GM12878 (cell line): ENCODE measurements around the gene ZNF692. TPM values are rescaled to one million over a fixed set of nuclear protein-coding genes. Genes with fewer than 3 reads are reported as not detected.

Experiments used
- FOS ChIP-seq: IDR thresholded peaks from 3 replicates; pipeline ENCODE4 v1.6.1; 2011; ENCODE audit warnings: borderline replicate concordance; ENCODE audit not compliant: insufficient read length; ENCODE audit errors: extremely low read depth
- HDGF ChIP-seq: fragments of 450-650 bp; IDR thresholded peaks from 2 replicates; pipeline ENCODE4 v1.6.1; 2016; ENCODE audit warnings: antibody characterized with exemption
- KDM1A ChIP-seq: fragments of 200-600 bp; sonication (generic); IDR thresholded peaks from 2 replicates; pipeline ENCODE4 v1.6.1; 2016; ENCODE audit warnings: borderline replicate concordance
- MTA2 ChIP-seq: fragments of 450-650 bp; IDR thresholded peaks from 2 replicates; pipeline ENCODE4 v1.6.1; 2016; ENCODE audit warnings: low read depth, mild to moderate bottlenecking, moderate library complexity
- MYB ChIP-seq: fragments of 150-350 bp; IDR thresholded peaks from 2 replicates; pipeline ENCODE4 v1.6.1; 2014; ENCODE audit warnings: mild to moderate bottlenecking, low read depth, low read length, borderline replicate concordance
- NFXL1 ChIP-seq: fragments of 450-650 bp; IDR thresholded peaks from 2 replicates; pipeline ENCODE4 v1.6.1; 2017; ENCODE audit warnings: antibody characterized with exemption, mild to moderate bottlenecking, borderline replicate concordance
- NR2C1 ChIP-seq: fragments of 450-650 bp; IDR thresholded peaks from 2 replicates; pipeline ENCODE4 v1.6.1; 2017; ENCODE audit warnings: antibody characterized with exemption, mild to moderate bottlenecking, moderate library complexity
- NR2C2 ChIP-seq: IDR thresholded peaks from 2 replicates; pipeline ENCODE4 v1.6.1; 2011; ENCODE audit warnings: borderline replicate concordance, low read depth; ENCODE audit not compliant: control insufficient read depth, insufficient read length
- PAX5 ChIP-seq: IDR thresholded peaks from 2 replicates; pipeline ENCODE4 v1.6.1; 2011; ENCODE audit warnings: low read depth, low read length, borderline replicate concordance
- POLR2AphosphoS5 ChIP-seq: IDR thresholded peaks from 2 replicates; pipeline ENCODE4 v1.6.1; 2011; ENCODE audit warnings: mild to moderate bottlenecking, low read length, inconsistent platforms
- RAD21 ChIP-seq: IDR thresholded peaks from 2 replicates; pipeline ENCODE4 v1.6.1; 2011; ENCODE audit warnings: mild to moderate bottlenecking, low read depth, low read length, moderate library complexity; ENCODE audit not compliant: insufficient read depth
- RELA ChIP-seq: fragments of 450-650 bp; IDR thresholded peaks from 2 replicates; pipeline ENCODE4 v1.8.0; 2014; ENCODE audit warnings: borderline replicate concordance; ENCODE audit not compliant: partially characterized antibody
- RUNX3 ChIP-seq: IDR thresholded peaks from 2 replicates; pipeline ENCODE4 v1.6.1; 2012; ENCODE audit warnings: low read length, inconsistent platforms
- SMAD5 ChIP-seq: IDR thresholded peaks from 2 replicates; pipeline ENCODE4 v1.6.1; 2016; ENCODE audit warnings: antibody characterized with exemption, low read depth
- TARDBP ChIP-seq: IDR thresholded peaks from 2 replicates; pipeline ENCODE4 v1.6.1; 2016; ENCODE audit warnings: borderline replicate concordance
- ZNF24 ChIP-seq: fragments of 450-650 bp; IDR thresholded peaks from 2 replicates; pipeline ENCODE4 v1.6.1; 2017; ENCODE audit warnings: antibody characterized with exemption, mild to moderate bottlenecking
- polyA plus RNA-seq, 11 experiments: library from polyadenylated mRNA; depleted of rRNA in 4 of 11; unstranded in 6 of 11; stranded (reverse) in 5 of 11; fragments of >200 nt; fragmentation: Nextera tagmentation in 4 of 11; fragmentation: Illumina TruSeq in 1 of 11; extraction: Ambion mirVana in 4 of 11; extraction: Trizol in 1 of 11; gene quantifications; 1 replicate in 1 of 11; 2 replicates in 10 of 11; pipeline versions ENCODE4 v1.2.1 to v1.2.3, GENCODE V29; 2011 to 2016; ENCODE audit warnings: inconsistent platforms in 2 of 11, missing spikeins in 2 of 11, low read depth in 1 of 11
- total RNA-seq, 4 experiments: library from RNA; depleted of rRNA in 3 of 4; stranded (reverse); fragments of >200 nt in 3 of 4; fragmentation: Illumina TruSeq in 1 of 4; extraction: Trizol in 1 of 4; gene quantifications; 2 replicates each; pipeline versions ENCODE4 v1.2.1 to v1.2.3, GENCODE V29; 2013 to 2021
- TF ChIP-seq, protein P1 (sequence below): fragments of 450-650 bp; IDR thresholded peaks from 2 replicates; pipeline ENCODE4 v1.6.1; 2017; ENCODE audit warnings: mild to moderate bottlenecking, low read depth, inconsistent platforms; ENCODE audit not compliant: poor library complexity, severe bottlenecking
- TF ChIP-seq, protein P2 (sequence below): fragments of 450-650 bp; IDR thresholded peaks from 2 replicates; pipeline ENCODE4 v1.6.1; 2016; ENCODE audit warnings: mild to moderate bottlenecking
- TF ChIP-seq, protein P3 (sequence below): fragments of 450-650 bp; formaldehyde crosslinking; IDR thresholded peaks from 2 replicates; pipeline ENCODE4 v1.4.0; 2020; ENCODE audit warnings: mild to moderate bottlenecking, moderate library complexity
- TF ChIP-seq, protein P4 (sequence below): fragments of 450-650 bp; IDR thresholded peaks from 2 replicates; pipeline ENCODE4 v1.6.1; 2018; ENCODE audit warnings: borderline replicate concordance, mild to moderate bottlenecking; ENCODE audit not compliant: partially characterized antibody

ZNF692 gene
- total and polyA plus RNA-seq, 10 of the 15 experiments (the other 5 are each of a cell fraction or from before 2014, with no cell fraction given) = 5.3 to 76.6 (median 36.9) TPM

DNA sequence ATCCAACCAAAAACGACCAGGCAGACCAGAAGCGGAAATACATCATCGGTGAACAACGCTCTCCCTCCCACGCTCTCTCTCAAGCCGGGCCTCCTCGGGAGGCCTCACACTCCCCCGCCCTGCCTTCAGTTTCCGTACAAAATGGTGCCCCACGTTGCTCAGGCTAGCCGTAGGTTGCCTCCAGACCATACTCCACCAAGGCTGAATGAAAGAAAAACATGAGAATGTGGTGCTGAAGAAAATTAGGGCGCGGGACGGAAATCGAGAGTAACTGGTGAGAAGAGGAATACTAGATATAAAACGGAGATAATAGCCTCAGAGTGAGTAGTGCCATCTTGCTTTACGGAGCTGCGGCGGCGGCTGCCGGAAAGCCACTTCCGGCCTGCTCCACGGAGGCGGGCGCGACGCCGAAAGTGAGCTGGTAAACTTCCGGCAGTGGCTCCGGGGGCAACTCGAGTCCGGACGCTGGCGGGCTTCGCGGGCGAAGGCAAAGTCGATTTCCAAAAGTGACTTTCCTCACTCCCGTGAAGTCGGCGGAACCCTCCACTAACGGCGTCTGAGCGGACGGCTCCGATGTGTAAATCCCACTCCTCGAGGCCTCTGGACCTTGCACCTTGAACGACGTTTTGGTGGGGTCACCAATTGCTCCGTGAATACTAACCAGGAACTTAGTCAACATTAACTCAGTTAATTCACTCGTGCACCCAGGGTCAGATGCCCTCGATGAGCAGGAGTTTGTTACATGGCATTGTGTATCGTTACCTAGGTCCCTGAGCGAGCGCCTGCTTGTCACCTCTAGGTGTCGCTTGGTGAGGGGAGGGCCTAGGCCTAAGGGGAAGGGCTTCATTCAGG is 32.8 kb downstream of the ZNF692 start, which contains the start of gene SH3BP5L (continued):
- TF ChIP-seq HDGF (no peak), PAX5 (no peak), NR2C1 (peak; percentile 92), POLR2AphosphoS5 (peak; percentile 65), TARDBP (no peak), KDM1A (no peak), NR2C2 (no peak), SMAD5 (peak; percentile 44; the same call in 1 of the 2 replicates), RUNX3 (peak; percentile 77), ZNF24 (peak; percentile 46; the same call in 1 of the 2 replicates), MYB (peak; percentile 5; the same call in 1 of the 2 replicates), RELA (peak; percentile 21), FOS (no peak), RAD21 (peak; percentile 51; the same call in 1 of the 2 replicates), MTA2 (peak; percentile 28; the same call in 1 of the 2 replicates), NFXL1 (no peak)
- TF ChIP-seq, protein P1, sequence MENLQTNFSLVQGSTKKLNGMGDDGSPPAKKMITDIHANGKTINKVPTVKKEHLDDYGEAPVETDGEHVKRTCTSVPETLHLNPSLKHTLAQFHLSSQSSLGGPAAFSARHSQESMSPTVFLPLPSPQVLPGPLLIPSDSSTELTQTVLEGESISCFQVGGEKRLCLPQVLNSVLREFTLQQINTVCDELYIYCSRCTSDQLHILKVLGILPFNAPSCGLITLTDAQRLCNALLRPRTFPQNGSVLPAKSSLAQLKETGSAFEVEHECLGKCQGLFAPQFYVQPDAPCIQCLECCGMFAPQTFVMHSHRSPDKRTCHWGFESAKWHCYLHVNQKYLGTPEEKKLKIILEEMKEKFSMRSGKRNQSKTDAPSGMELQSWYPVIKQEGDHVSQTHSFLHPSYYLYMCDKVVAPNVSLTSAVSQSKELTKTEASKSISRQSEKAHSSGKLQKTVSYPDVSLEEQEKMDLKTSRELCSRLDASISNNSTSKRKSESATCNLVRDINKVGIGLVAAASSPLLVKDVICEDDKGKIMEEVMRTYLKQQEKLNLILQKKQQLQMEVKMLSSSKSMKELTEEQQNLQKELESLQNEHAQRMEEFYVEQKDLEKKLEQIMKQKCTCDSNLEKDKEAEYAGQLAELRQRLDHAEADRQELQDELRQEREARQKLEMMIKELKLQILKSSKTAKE = peak; percentile 23
- TF ChIP-seq, protein P2, sequence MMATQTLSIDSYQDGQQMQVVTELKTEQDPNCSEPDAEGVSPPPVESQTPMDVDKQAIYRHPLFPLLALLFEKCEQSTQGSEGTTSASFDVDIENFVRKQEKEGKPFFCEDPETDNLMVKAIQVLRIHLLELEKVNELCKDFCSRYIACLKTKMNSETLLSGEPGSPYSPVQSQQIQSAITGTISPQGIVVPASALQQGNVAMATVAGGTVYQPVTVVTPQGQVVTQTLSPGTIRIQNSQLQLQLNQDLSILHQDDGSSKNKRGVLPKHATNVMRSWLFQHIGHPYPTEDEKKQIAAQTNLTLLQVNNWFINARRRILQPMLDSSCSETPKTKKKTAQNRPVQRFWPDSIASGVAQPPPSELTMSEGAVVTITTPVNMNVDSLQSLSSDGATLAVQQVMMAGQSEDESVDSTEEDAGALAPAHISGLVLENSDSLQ = peak; percentile 82
- TF ChIP-seq, protein P3, sequence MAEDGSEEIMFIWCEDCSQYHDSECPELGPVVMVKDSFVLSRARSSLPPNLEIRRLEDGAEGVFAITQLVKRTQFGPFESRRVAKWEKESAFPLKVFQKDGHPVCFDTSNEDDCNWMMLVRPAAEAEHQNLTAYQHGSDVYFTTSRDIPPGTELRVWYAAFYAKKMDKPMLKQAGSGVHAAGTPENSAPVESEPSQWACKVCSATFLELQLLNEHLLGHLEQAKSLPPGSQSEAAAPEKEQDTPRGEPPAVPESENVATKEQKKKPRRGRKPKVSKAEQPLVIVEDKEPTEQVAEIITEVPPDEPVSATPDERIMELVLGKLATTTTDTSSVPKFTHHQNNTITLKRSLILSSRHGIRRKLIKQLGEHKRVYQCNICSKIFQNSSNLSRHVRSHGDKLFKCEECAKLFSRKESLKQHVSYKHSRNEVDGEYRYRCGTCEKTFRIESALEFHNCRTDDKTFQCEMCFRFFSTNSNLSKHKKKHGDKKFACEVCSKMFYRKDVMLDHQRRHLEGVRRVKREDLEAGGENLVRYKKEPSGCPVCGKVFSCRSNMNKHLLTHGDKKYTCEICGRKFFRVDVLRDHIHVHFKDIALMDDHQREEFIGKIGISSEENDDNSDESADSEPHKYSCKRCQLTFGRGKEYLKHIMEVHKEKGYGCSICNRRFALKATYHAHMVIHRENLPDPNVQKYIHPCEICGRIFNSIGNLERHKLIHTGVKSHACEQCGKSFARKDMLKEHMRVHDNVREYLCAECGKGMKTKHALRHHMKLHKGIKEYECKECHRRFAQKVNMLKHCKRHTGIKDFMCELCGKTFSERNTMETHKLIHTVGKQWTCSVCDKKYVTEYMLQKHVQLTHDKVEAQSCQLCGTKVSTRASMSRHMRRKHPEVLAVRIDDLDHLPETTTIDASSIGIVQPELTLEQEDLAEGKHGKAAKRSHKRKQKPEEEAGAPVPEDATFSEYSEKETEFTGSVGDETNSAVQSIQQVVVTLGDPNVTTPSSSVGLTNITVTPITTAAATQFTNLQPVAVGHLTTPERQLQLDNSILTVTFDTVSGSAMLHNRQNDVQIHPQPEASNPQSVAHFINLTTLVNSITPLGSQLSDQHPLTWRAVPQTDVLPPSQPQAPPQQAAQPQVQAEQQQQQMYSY (CRISPR knock-in tag) = no peak
- TF ChIP-seq, protein P4, sequence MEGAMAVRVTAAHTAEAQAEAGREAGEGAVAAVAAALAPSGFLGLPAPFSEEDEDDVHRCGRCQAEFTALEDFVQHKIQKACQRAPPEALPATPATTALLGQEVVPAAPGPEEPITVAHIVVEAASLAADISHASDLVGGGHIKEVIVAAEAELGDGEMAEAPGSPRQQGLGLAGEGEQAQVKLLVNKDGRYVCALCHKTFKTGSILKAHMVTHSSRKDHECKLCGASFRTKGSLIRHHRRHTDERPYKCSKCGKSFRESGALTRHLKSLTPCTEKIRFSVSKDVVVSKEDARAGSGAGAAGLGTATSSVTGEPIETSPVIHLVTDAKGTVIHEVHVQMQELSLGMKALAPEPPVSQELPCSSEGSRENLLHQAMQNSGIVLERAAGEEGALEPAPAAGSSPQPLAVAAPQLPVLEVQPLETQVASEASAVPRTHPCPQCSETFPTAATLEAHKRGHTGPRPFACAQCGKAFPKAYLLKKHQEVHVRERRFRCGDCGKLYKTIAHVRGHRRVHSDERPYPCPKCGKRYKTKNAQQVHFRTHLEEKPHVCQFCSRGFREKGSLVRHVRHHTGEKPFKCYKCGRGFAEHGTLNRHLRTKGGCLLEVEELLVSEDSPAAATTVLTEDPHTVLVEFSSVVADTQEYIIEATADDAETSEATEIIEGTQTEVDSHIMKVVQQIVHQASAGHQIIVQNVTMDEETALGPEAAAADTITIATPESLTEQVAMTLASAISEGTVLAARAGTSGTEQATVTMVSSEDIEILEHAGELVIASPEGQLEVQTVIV = peak; percentile 98
